HepG2 (cell line): Measurements from ENCODE around the gene AP1S3. TPM values are rescaled to one million over a fixed set of nuclear protein-coding genes. Genes with fewer than 3 reads are reported as not detected.
A peak's percentile ranks its signal among the peaks of the same experiment; 100 is the strongest.

Experiments
- ATAC-seq: fragments of 200-7000 bp; cut with Tn5 transposase; 3 replicates; pipeline ENCODE4 v1.9.1; 2020; ENCODE audit warnings: mild to moderate bottlenecking, moderate library complexity
- BruUV-seq: library from RNA; stranded (reverse); fragments of 400-500 nt; replicated peaks from 2 replicates; lab custom pipeline; 2021; lab: Mats Ljungman, UMichigan
- CTCF ChIA-PET: fragments of 300-600 bp; formaldehyde crosslinking; extraction: SDS; loops from one replicate; lab custom pipeline; 2021; ENCODE audit warnings: low total read pairs, inconsistent platforms, low intra/inter-chr PET ratio; lab: Yijun Ruan, JAX
- POLR2A ChIA-PET: fragments of 350-600 bp; sonication (Branson Sonifier 250); formaldehyde crosslinking; loops from one replicate; lab custom pipeline; 2020; ENCODE audit warnings: antibody characterized with exemption, inconsistent platforms; lab: Yijun Ruan, JAX
- DNase-seq: peaks from one replicate; pipeline ENCODE4 v3.0.0-alpha.2; 2015; ENCODE audit warnings: low spot score
- FAIRE-seq: peaks from 3 replicates; lab custom pipeline; 2011; peaks lifted over from hg19 to GRCh38; lab: Jason Lieb, UNC
- H2AFZ ChIP-seq: one replicate; pipeline ENCODE4 v1.6.1; 2011; ENCODE audit warnings: low read length, inconsistent platforms
- H3K27ac ChIP-seq: fragments of 300-600 bp; 3 replicates; pipeline ENCODE4 v1.8.0; 2011; ENCODE audit warnings: mixed run types, mild to moderate bottlenecking, mixed read lengths, low read length, inconsistent platforms; ENCODE audit not compliant: insufficient read depth; ENCODE audit errors: extremely low read length
- H3K27me3 ChIP-seq, 2 experiments: fragments of 200-600 bp in 1 of 2; 2 replicates in 1 of 2; 3 replicates in 1 of 2; pipeline versions ENCODE4 v1.6.0 to v1.8.0; 2011; ENCODE audit warnings: low read length in 2 of 2, mild to moderate bottlenecking in 2 of 2, moderate library complexity in 2 of 2, inconsistent platforms in 1 of 2; ENCODE audit not compliant: insufficient read depth in 2 of 2, control insufficient read depth in 1 of 2
- H3K36me3 ChIP-seq, 2 experiments: fragments of 200-600 bp in 1 of 2; replicated peaks in 1 of 2; 2 replicates in 1 of 2; 3 replicates in 1 of 2; pipeline versions ENCODE4 v1.5.1 to v1.8.0; 2011; ENCODE audit warnings: low read length in 2 of 2, inconsistent platforms in 1 of 2; ENCODE audit not compliant: insufficient read depth in 2 of 2, control insufficient read depth in 1 of 2
- H3K4me1 ChIP-seq: 2 replicates; pipeline ENCODE4 v1.5.1; 2012; ENCODE audit warnings: low read length, inconsistent platforms; ENCODE audit not compliant: insufficient read depth
- H3K4me2 ChIP-seq: 2 replicates; pipeline ENCODE4 v1.6.0; 2011; ENCODE audit warnings: low read depth, low read length, inconsistent platforms
- H3K4me3 ChIP-seq, 3 experiments: fragments of 200-600 bp in 1 of 3; sonication (generic), shearing (Covaris generic) in 1 of 3; replicated peaks in 1 of 3; 2 replicates each; pipeline ENCODE4 v1.5.1; 2011 to 2016; ENCODE audit warnings: low read length in 3 of 3, inconsistent platforms in 2 of 3, low read depth in 2 of 3, mild to moderate bottlenecking in 2 of 3, control low read depth in 1 of 3, mixed read lengths in 1 of 3; ENCODE audit not compliant: insufficient read depth in 1 of 3
- H3K79me2 ChIP-seq: one replicate; pipeline ENCODE4 v1.6.1; 2011; ENCODE audit warnings: low read length, inconsistent platforms; ENCODE audit not compliant: insufficient read depth
- H3K9ac ChIP-seq: 2 replicates; pipeline ENCODE4 v1.6.0; 2011; ENCODE audit warnings: mild to moderate bottlenecking, low read depth, low read length, inconsistent platforms; ENCODE audit not compliant: insufficient read depth
- H3K9me3 ChIP-seq: 2 replicates; pipeline ENCODE4 v1.5.1; 2012; ENCODE audit warnings: mild to moderate bottlenecking, low read length
- H4K20me1 ChIP-seq: 2 replicates; pipeline ENCODE4 v1.6.0; 2011; ENCODE audit warnings: inconsistent platforms, mild to moderate bottlenecking, low read length, moderate library complexity; ENCODE audit not compliant: insufficient read depth
- AGO2 ChIP-seq: fragments of 200-400 bp; formaldehyde crosslinking; optimal IDR thresholded peaks from 2 replicates; pipeline ENCODE3; 2017; ENCODE audit warnings: mild to moderate bottlenecking, low read depth, low read length, moderate library complexity
- ARNT ChIP-seq: fragments of 450-650 bp; IDR thresholded peaks from 2 replicates; pipeline ENCODE4 v1.6.1; 2017
- BORCS8-MEF2B ChIP-seq: sonication (generic); formaldehyde crosslinking; IDR thresholded peaks from 2 replicates; pipeline ENCODE4 v1.8.0; 2022; ENCODE audit warnings: mild to moderate bottlenecking, missing genetic modification reagents
- HCFC1 ChIP-seq: fragments of 150-350 bp; IDR thresholded peaks from 2 replicates; pipeline ENCODE4 v1.6.1; 2014; ENCODE audit warnings: low read depth, low read length
- STAT5B ChIP-seq: sonication (generic); formaldehyde crosslinking; IDR thresholded peaks from 2 replicates; pipeline ENCODE4 v1.4.0; 2020; ENCODE audit warnings: missing genetic modification reagents
- YEATS4 ChIP-seq: sonication (generic); formaldehyde crosslinking; IDR thresholded peaks from 2 replicates; pipeline ENCODE4 v1.4.0; 2020; ENCODE audit warnings: missing genetic modification reagents, borderline replicate concordance
- ZC3H13 ChIP-seq: sonication (generic); formaldehyde crosslinking; IDR thresholded peaks from 2 replicates; pipeline ENCODE4 v1.8.1; 2023; ENCODE audit warnings: mild to moderate bottlenecking, missing genetic modification reagents, moderate library complexity
- ZFP82 ChIP-seq: sonication (generic); formaldehyde crosslinking; IDR thresholded peaks from 2 replicates; pipeline ENCODE4 v1.5.1; 2020; ENCODE audit warnings: mild to moderate bottlenecking, missing genetic modification reagents, borderline replicate concordance
- ZNF138 ChIP-seq: sonication (generic); formaldehyde crosslinking; IDR thresholded peaks from 2 replicates; pipeline ENCODE4 v1.5.0; 2020; ENCODE audit warnings: mild to moderate bottlenecking, low read depth, missing genetic modification reagents
- ZNF160 ChIP-seq: sonication (generic); formaldehyde crosslinking; IDR thresholded peaks from 2 replicates; pipeline ENCODE4 v1.8.0; 2022; ENCODE audit warnings: mild to moderate bottlenecking, inconsistent platforms, missing genetic modification reagents
- ZNF24 ChIP-seq: fragments of 450-650 bp; IDR thresholded peaks from 2 replicates; pipeline ENCODE4 v1.6.1; 2017; ENCODE audit warnings: antibody characterized with exemption, mild to moderate bottlenecking
- ZNF34 ChIP-seq: sonication (generic); formaldehyde crosslinking; IDR thresholded peaks from 2 replicates; pipeline ENCODE4 v1.4.0; 2020; ENCODE audit warnings: mild to moderate bottlenecking, missing genetic modification reagents, borderline replicate concordance
- ZNF546 ChIP-seq: sonication (generic); formaldehyde crosslinking; conservative IDR thresholded peaks from 2 replicates; pipeline ENCODE4 v1.8.1; 2023; ENCODE audit warnings: mild to moderate bottlenecking, missing genetic modification reagents
- ZNF589 ChIP-seq: sonication (generic); formaldehyde crosslinking; conservative IDR thresholded peaks from 2 replicates; pipeline ENCODE4 v1.8.0; 2022; ENCODE audit warnings: mild to moderate bottlenecking, moderate library complexity, missing genetic modification reagents
- ZNF615 ChIP-seq: sonication (generic); formaldehyde crosslinking; IDR thresholded peaks from 2 replicates; pipeline ENCODE4 v1.5.0; 2020; ENCODE audit warnings: mild to moderate bottlenecking, missing genetic modification reagents, borderline replicate concordance
- ZNF644 ChIP-seq: IDR thresholded peaks from 2 replicates; pipeline ENCODE4 v1.6.1; 2016; ENCODE audit warnings: low read depth
- ZNF737 ChIP-seq: sonication (generic); formaldehyde crosslinking; IDR thresholded peaks from 2 replicates; pipeline ENCODE4 v1.5.0; 2020; ENCODE audit warnings: missing genetic modification reagents, mild to moderate bottlenecking, borderline replicate concordance
- WGBS: methylation state at CpG from one replicate; pipeline ENCODE4 v1.1.6; 2017; ENCODE audit warnings: low lambda C conversion rate; 5-methylcytosine and 5-hydroxymethylcytosine counted together
- in situ Hi-C: cut with HindIII; loops from 2 replicates; pipeline ENCODE4 v1.10.0; 2017; ENCODE audit warnings: low pct_unique_long_range_greater_than_20kb; ENCODE audit not compliant: extremely low pct_ligation_motif_present
- intact Hi-C: fragments of 100-400 bp; cut with micrococcal nuclease; formaldehyde crosslinking; loops from one replicate; pipeline ENCODE4 v1.10.0; 2022; ENCODE audit not compliant: unreplicated experiment
- polyA plus RNA-seq, 8 experiments: library from polyadenylated mRNA; depleted of rRNA in 3 of 8; stranded (reverse) in 7 of 8; unstranded in 1 of 8; fragments of >200 nt; fragmentation: Illumina TruSeq in 4 of 8; extraction: Trizol in 4 of 8; gene quantifications; 2 replicates each; pipeline versions ENCODE4 v1.2.1 to v1.2.3, GENCODE V29; 2011 to 2016; ENCODE audit warnings: low read depth in 4 of 8, missing spikeins in 1 of 8, mixed read lengths in 1 of 8; ENCODE audit not compliant: insufficient read depth in 1 of 8
- total RNA-seq, 5 experiments: library from RNA; depleted of rRNA; stranded (reverse); fragments of >200 nt; fragmentation: Illumina TruSeq; extraction: Trizol; gene quantifications; 2 replicates each; pipeline ENCODE4 v1.2.3, GENCODE V29; 2016; ENCODE audit warnings: low read depth in 1 of 5
- TF ChIP-seq, protein P1 (sequence below): sonication (generic); formaldehyde crosslinking; IDR thresholded peaks from 2 replicates; pipeline ENCODE4 v1.5.0; 2020; ENCODE audit warnings: missing genetic modification reagents

Gene AP1S3
- total and polyA plus RNA-seq, 2 of the 13 experiments (the other 11 are each of a cell fraction or from before 2014, with no cell fraction given) = 3.0 to 16.3 TPM

DNA sequence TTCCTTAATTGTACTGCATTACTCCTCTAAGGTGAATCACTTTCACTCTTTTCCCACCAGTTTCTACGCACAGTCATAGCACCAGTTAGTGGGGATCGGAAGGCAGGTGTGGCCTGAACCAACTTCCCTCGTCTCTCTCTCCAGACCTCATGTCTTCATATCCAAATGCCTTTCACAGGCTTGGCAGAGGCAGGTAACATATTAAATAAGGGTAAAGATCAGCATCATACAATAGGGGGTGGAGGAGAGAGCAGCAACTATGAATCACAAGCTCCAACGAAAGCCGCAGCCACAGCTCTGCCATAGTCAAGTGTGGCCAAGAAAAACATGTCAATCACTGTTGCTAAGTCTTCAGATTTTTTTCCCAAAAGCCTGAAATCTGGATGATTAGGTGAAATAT lies 40.3 kb downstream of the AP1S3 start:
- no peak overlapping the region for H2AFZ ChIP-seq
- H4K20me1 ChIP-seq = no peaks in the 10 kb centered on the region
- WGBS = 95% methylated on average over 5 of the region's 5 CpGs
- no peaks in the 10 kb centered on the region for H3K9me3 ChIP-seq
- DNase-seq = no peak
- ChIA-PET CTCF (interaction anchor here (1.9 to 2.0 kb wide), 2 partner anchors 70 to 105 kb away, joined by 6 to 22 read pairs; no protein-coding TSS in a partner anchor), POLR2A (no interaction called here)
- BruUV-seq = no TSS peak
- H3K4me3 ChIP-seq = no peak overlapping the region
- FAIRE-seq = peak; percentile 28
- H3K36me3 ChIP-seq = no peaks in the 10 kb centered on the region
- intact Hi-C loops = no loop called here
- H3K4me2 ChIP-seq = no peak overlapping the region
- no peak for ATAC-seq
- TF ChIP-seq ZNF546 (CRISPR knock-in tag) (no peak), AGO2 (no peak), ZNF737 (CRISPR knock-in tag) (no peak), ZNF615 (CRISPR knock-in tag) (no peak), ZNF160 (CRISPR knock-in tag) (no peak), ZNF589 (CRISPR knock-in tag) (no peak), BORCS8-MEF2B (CRISPR knock-in tag) (no peak), ZFP82 (CRISPR knock-in tag) (no peak), ZNF34 (CRISPR knock-in tag) (no peak), ZNF138 (CRISPR knock-in tag) (no peak), ARNT (no peak), STAT5B (no peak), YEATS4 (CRISPR knock-in tag) (no peak), ZC3H13 (CRISPR knock-in tag) (no peak), ZNF24 (no peak), HCFC1 (no peak), ZNF644 (CRISPR knock-in tag) (no peak)
- TF ChIP-seq, protein P1, sequence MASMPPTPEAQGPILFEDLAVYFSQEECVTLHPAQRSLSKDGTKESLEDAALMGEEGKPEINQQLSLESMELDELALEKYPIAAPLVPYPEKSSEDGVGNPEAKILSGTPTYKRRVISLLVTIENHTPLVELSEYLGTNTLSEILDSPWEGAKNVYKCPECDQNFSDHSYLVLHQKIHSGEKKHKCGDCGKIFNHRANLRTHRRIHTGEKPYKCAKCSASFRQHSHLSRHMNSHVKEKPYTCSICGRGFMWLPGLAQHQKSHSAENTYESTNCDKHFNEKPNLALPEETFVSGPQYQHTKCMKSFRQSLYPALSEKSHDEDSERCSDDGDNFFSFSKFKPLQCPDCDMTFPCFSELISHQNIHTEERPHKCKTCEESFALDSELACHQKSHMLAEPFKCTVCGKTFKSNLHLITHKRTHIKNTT (CRISPR knock-in tag) = no peak
- in situ Hi-C loops = loop anchor here (10.0 to 25.0 kb wide), 3 partner anchors 102 to 835 kb away; no protein-coding TSS in a partner anchor
- no peaks in the 10 kb centered on the region for H3K27me3 ChIP-seq
- H3K79me2 ChIP-seq = peaks cover 2% of the 10 kb centered on the region
- H3K4me1 ChIP-seq = peaks cover 11% of the 10 kb centered on the region; the same call in 1 of the 2 replicates
- no peak overlapping the region for H3K27ac ChIP-seq
- no peak overlapping the region for H3K9ac ChIP-seq
